ENCODE results near the gene LRRC55.

Gene LRRC55, protein sequence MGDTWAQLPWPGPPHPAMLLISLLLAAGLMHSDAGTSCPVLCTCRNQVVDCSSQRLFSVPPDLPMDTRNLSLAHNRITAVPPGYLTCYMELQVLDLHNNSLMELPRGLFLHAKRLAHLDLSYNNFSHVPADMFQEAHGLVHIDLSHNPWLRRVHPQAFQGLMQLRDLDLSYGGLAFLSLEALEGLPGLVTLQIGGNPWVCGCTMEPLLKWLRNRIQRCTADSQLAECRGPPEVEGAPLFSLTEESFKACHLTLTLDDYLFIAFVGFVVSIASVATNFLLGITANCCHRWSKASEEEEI

DNA sequence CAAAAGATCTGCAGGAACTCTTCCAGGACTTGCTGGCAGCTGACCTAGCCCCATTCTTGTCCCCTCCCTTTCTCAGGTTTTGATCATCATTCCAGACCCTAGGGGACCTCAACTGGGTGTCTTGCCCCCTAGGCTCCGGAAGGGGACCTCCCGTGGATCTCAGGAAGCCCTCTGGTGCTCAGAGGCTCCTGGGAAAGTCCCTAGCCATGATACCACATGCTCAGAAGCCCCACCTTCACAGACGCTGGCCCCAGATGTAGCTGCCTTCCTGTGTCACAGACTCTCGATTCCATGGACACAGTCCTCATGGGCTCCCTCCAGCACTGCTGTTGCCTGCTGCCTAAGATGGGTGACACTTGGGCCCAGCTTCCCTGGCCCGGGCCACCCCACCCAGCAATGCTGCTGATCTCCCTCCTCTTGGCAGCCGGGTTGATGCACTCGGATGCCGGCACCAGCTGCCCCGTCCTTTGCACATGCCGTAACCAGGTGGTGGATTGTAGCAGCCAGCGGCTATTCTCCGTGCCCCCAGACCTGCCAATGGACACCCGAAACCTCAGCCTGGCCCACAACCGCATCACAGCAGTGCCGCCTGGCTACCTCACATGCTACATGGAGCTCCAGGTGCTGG is at the start of gene LRRC55:
LRRC55 (plus strand) TSS at position 276 of the 628 bp plus-strand sequence; CDS start at position 346, 70 bp downstream.
- no peak for DNase-seq

DNA sequence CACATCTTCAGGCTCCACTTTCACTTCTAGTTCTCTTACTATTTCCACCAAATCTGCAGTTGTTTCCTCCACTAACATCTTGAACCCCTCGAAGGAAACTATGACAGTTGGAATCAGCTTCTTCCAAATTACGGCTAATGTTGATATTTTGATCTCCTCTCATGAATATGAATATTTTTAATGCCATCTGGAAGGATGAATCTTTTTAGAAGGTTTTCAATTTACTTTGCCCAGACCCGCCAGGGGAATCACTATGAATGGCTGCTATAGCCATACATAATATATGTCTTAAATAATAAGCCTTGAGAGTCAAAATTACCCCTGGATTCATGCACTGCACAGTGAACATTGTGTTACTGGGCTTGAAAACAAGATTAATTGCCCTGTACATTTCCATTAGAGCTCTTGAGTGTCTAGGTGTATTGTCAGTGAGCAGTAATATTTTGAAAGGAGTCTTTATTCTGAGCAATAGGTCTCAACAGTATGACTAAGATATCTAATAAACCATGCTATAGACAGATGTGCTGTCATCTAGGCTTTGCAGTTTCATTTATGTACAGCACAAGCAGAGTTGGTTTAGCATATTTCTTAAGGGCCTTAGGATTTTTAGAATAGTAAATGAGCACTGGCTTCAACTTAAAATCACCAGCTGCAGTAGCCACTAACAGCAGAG is 48.3 kb upstream of the LRRC55 start:
- DNase-seq, result no peak

DNA sequence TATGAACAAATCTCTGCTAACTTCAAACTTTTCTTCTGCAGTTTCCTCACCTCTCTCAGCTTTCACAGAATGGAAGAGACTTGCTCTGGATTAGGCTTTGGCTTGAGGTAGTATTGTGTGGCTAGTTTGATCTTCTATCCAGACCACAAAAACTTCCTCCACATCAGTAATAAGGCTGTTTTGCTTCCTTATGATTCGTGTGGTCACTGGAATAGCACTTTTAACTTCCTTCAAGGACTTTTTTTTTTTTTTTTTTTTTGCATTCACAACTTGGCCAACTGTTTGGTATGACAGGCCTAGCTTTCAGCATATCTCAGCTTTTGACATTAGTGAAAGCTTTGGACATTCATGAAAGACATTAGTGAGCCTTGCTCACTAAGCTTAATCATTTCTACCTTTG is 47.5 kb upstream of the LRRC55 start:
- no peak for DNase-seq

DNA sequence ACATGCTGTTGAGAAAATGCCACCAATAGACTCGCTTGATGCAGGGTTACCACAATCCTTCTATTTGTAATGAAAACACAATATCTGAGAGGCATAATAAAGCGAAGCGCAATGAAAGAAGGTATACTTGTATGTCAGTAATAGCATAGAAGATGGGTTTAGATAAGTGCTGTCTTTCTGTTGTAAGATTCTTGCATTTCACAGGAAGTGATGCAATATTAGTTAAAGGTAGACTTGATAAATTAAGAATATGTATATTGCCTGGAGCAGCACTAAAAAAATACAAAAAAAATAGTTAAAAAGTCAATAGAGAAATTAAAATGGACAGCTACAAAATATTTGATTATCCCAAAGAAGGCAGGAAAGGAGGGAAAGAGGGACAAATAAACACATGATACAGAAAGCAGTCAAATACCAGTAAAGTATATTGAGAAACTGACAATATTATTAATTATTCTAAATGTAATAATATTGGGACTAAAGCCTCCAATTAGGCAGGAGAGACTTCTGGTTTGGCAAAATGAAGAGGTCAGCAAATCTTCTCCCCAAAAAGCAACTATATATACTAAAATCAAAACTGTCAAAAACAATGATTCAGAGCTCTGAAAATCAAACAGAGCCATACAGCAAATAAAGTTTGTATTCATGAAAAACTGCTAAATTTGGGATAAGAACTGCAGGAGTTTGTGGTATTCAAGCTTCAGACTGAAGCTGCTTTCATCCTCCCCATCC is 46.6 kb upstream of the LRRC55 start:
- no peak for DNase-seq

DNA sequence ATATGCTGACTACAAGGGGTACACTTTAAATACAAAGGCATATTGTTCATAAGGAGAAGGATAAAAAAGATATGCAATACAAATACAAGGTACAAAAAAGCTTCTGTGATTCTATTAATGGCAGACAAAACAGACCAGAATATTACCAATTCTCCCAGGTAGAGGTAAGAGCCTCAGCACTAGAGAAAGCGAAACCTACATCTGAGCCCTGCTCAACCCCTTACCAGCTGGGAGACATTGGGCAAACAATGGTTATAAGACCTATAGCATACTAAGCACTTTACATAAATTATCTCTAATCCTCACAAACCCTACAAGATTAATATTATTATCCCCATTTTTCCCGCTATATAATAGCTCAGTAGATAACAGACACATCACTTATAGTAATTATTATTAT is 41.2 kb upstream of the LRRC55 start:
- DNase-seq, result no peak

DNA sequence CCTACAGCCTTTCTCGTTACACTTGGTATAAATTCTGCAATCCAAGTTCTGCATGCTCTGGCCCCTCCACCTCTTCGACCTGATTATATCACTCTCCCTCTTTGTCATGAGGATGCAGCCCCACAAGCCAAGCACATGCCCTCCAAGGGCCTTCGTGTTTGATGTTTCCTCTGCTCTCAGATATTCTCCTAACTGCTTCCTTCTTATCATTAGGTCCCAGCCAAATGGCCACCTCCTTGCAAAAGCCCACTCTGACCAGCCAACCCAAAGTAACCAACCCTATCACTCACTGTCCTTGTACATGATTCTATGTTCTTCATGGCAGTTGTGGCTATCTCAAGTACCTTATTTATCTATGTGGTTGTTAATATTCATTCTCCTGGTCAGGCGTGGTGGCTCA is 38.3 kb upstream of the LRRC55 start:
- DNase-seq, result no peak

DNA sequence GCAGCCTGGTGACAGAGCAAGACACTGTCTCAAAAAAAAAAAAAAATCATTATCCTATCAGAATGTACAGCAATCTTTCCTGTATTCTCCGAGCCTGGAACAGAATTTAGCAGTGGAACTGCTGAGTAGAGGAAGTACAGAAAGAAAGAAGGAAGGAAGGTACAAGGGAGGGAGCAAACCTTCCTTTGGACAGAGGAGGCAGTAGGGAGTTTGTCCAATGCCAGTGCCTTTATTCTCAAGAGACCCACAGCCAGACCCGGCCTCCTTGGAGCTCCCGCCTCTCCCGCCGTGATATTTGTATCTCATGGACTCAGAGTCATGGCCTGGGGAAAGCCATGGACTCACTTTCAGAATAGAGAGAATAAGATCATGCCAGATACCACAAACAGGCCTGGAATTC is 37.7 kb upstream of the LRRC55 start:
- DNase-seq, result no peak

DNA sequence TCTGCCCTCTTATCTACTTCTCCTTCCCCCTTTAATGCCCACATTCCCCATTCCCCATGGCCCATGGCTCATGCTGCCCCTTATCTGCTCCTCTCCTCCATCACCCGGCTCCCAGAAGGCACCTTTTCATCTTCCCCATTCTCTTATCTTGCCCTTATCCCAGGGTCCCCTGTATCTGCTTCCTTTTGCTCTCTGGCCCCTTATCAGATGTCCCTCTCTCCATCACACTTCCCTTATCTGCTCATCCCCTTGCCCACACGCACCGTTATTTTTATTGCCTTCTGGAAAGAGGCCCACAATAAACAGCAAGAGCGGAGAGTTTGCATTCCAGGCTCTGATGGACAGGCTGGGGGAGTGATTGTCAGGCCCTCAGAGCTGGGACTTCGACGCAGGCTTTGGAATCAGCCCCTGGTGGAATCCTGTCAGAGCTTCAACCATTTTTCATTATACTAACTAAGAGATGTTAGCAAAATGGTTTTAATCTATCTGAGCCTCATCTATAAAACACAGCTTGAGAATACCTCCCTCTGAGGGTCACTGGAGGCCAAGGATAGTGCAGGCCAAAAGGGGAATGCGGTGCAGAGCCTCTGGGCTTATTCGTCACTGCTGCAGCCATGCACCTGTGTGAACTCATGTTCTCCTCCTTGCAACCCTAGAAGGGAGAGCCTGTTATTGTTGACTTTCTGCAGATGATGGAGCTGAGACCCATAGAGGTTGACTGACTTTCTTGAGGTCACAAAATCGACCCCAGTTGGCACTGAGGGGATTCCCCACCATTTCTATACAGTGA is 37.0 kb upstream of the LRRC55 start:
- peak; percentile 87 for DNase-seq

DNA sequence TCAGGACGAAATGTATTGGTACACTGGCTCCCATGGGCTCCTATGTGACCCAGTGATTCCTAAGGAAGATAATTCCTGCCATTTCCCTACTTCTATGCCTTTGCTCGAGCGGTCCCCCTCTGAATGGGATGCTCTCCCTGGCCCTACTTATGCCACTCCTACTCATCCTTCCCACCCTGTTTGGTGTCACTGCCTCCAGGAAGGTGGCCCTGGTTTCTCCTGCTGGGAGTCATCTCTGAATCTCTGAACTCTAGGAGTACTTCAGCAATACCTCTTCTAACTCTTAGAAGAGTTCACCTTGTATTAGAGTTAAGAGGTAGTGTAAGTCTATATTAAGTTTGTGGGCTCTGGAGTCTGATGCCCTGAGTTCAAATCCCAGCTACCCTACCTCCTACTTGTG is 35.5 kb upstream of the LRRC55 start:
- no peak for DNase-seq

DNA sequence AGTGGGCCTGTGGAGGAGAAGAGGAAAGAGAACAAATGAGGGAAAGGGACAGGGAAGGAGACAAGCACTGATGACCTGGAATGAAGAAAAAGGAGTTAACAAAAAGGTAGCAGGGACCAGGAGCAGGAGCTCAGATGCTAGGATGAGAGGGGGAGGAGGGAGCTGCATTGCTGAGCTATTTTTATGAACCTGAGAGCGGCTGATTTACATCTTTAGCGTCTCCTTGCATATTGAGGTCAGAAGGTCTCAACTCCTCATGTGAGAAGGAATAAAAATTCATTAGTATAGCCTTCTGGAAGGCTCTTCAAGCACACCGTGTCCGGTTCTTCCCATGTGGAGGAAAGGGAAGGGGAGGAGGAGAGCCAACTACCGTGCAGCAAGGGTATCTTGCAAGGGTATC is 33.1 kb upstream of the LRRC55 start:
- no peak for DNase-seq

DNA sequence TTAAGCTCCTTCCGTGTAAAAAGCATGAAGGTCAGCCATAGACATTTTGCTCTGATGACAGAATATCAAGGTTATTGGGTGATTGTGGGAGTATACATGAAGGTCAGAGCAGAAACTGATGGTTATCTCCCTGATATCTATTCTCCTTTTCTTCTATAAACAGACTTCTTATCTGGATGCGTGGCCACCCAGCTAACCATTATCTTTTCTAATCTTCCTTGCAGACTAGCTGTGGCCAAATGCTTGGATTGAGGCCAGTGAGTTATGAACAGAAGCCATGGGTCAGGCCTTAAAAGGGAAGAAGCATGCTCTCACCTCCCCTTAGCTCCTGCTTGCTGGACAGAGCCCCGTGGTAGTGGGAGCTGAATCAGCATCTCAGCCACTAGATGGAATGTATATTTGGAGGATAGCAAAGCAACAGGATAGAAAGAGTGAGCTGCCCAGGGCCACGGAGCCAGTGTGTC is 31.3 kb upstream of the LRRC55 start:
- DNase-seq, result peak; percentile 59

DNA sequence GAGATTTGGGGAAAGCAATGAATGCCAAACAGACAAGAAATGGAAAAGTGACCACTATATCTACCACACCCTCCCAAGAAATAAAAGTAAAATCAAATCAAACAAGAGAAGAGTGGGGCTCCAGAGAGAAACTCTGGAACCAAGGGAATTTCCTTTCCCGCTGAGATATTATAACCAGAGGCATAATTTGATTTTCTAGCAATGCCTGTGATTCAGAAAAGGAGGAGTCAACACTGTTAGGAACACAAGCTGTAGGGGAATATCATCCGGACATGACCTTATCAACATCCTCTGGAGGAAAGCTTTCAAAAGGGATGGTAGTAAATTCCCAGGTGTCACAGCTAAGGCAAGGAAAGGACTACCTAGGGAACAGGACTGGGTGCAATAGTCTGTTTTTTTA is 29.6 kb upstream of the LRRC55 start:
- DNase-seq, result no peak

DNA sequence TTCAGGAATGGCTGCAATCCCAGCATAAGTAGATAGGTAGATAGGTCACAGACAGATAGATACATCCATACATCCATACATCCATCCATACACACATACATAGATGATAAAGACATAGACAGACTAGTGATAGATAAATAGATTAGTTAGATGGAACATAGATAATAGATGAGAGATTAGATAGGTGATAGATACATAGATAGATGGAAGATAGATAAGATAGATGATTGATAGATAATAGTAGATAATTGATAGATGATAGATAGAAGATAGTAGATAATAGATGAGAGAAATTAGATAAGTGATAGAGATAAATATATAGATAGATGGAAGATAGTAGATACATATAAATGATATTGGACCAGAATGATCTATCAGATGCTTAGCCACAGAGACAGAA is 28.3 kb upstream of the LRRC55 start:
- DNase-seq, result no peak

DNA sequence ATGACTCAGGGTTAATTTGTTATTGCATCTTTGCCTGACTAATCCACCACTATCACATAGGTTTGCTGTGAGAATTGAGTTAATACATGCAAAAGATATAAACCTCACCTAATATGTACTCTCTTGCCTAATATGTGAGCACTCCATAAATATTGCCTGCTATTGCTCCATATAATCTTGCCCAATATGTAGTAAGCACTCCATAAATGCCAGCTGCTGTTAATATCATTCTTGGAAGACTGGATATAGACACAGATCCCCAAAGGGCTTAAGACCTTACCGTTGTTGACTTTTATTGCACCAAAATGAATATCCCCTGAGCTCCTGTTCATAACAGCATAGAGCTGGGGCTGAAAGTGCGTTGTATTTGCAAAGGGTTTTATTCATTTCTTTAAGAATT is 27.0 kb upstream of the LRRC55 start:
- no peak for DNase-seq

DNA sequence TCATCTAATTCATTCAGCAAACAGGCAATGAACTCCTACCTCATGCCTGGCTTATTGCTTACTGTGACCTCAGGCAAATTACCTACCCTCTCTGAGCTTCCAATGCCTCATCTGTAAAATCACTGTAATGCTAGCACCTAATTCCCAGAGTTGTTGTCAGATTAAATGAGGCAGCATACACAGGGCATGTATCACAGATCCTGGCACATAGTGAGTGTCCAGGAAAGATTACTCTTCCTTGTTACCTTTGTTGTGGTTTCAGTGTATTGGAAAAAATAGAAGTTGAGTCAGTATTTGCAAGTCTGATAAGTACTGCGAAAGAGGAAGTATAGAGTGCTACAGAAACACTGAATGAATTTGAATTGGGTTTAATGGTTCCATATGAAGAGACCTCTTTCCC is 26.4 kb upstream of the LRRC55 start:
- no peak for DNase-seq

DNA sequence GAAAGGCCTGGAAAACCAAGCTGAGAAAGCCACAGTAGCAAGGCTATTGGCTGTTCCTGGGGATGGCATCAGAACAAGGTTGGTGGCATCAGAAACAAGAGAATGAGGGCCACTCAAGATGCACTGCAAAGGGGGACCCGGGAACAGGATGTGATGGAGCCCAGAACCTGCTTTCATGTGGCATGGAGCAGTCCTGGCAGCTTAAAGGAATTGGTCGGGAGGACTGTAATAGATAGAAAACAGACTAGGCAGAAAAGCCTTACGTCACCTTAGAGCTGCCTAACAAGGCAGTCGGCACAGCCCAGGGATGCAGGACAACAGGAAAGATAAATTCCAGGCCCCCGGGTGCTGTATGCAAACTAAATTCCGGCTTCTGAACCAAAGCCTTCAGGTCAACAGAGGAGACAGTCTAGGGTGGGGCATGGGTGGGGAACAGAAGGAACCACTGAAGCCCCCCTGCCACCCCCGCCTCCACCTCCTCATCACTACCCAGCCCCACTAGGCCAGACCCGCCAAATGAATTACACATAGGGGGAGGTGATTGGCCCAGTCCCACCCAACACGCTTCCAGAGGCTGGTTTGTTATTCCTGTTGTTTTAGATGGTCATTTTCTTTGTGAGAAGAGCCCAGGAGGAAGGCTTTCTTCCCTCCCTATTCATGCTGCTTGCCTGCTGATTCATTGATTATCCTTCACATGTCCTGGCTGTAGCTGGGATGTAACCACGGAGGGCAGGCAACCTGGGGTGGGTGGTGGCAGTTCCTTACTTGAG is 25.7 kb upstream of the LRRC55 start:
- DNase-seq, result peak; percentile 96

DNA sequence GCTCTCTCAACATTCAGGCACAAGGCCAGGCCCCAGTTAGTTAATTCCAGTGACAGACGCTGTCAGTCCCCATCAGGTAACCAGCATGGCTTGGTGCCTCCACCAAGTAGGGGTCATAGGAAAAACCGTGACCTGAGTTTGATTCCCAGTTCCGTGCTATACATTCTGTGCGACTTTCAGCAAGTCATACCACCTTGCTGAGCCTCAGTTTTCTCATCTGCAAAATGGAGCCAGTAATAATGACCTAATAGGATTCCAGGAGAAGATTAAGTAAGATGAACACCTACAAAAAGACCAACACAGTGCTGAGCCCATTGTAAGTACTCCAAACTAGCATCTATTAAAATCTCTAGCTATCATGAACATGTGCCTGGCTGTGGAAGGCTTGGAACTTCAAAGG is 24.8 kb upstream of the LRRC55 start:
- DNase-seq, result no peak

DNA sequence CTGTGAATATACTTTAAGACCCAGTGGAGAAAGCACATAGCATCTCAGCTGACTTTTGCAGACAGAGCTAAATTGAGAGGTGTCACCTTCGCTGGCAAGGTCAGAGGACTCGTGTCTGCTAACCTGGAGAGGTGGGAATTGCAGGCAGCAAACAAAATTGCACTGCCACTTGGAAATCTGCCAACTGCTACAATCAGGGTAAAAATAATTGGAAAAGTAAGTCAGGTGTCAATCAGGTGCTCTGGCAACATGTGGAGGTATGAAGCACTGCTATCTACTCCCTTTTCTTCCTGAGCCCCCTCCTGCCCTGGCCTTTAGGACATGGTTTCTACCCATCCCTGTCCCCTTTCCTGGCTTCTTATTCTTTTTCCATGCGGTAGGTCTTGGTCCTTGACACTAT is 24.1 kb upstream of the LRRC55 start:
- DNase-seq, result no peak

DNA sequence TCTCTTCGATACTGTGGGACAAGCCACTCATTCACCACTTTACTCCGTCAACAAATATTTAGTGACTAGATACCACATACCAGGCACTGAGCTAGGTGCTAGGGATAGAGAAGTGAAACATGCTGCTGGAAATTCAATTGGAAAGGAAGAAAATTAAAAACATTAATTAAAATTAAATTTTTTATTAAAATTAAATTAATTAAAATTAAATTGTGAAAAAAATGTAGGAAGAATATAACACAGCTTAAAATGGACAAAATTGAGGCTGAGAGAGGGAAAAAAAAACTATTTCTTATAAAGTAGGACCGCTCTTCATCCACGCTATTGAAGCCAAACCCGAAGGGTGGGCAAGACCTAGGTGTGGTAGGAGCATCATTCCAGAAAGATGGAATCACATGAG is 23.6 kb upstream of the LRRC55 start:
- no peak for DNase-seq

DNA sequence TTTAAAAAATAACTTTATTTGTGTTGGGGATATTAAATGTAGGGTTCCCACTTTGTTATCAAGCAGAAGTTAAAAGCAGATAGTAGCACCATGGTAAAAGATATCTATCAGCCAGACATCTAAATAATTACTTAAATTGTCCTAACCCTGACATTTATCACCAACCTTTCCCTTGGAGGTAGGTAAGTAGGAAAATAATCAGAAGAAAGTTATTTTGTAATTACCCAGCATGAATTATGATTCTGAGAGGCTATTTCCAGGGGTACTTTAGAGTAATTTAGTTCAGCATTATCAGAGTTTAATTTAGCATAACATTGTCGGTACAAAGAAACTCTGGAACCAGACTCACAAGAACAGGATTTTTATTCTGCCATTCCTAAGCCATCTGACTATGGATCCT is 23.2 kb upstream of the LRRC55 start:
- DNase-seq, result no peak

DNA sequence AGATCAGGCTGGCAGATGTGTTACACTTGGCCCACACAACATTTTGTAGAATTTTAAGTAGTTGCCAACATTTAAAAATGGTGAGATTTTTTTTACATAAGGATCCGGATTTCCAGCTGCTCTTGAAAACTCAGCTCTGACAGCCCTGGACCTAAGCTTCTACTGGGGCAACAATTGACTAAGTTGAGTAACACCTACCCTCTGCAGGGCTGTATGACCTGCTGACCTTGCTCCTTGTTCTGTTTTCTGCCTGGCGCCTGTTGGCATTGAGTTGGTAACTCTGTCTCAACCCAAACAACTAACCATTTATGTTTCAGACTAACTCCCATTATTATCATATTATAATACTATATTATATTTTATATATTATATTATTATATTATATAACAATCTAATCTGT is 21.1 kb upstream of the LRRC55 start:
- DNase-seq, result no peak

DNA sequence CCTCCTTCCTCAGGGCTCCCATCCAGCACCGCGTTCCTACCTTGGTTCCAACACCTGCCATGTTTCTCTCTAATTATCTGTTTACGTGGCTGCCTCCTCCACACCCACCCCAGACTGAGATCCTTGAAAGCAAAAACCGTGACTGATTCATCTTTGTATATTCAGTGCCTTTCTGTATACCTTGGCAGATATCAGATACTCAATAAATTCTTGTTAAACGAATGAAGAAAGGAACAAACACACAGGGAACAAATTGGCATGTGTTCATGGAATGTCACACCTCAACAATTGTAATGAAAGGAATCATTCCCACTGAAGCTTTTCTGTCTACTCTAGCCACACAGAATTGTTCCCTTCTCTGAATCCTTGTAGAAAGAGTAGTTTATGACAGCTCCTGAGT is 20.4 kb upstream of the LRRC55 start:
- DNase-seq, result no peak
